GM19025 (cell line): Measurements from ENCODE around the gene SGSM2.

Source experiments
- ATAC-seq: cut with Tn5 transposase; IDR thresholded peaks from one replicate; pipeline ENCODE4 v1.9.1; 2021; ENCODE audit warnings: mild to moderate bottlenecking, low read depth, moderate library complexity; ENCODE audit not compliant: unreplicated experiment

The SGSM2 gene

GRCh38 chr17:2415081-2415480 is 77.8 kb downstream of the SGSM2 start:
- no peak for ATAC-seq

GRCh38 chr17:2416010-2416734 is 78.9 kb downstream of the SGSM2 start:
- no peak for ATAC-seq

- no peak for ATAC-seq
These were observed 81.3 kb downstream of the SGSM2 start for GRCh38 chr17:2418572-2418971.

DNA sequence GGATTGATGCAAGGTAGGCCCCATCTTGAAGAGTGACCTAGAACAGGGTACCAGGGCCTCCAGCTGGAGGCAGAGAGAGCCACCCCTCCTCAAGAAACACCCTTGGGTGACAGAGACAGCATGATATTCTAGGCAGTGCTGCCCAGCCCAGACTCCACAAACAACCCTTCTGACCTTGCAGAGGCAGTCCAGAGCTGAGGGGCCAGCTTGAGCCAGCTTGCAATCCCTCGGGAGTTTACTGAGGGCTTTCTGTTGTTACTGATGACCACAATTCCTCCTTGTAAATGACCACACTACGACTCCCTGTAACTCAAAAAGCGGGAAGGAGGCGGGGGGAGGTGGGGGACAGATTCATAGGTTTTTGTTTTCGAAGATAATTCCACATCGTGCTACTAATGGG is 82.2 kb downstream of the SGSM2 start:
- ATAC-seq: no peak

DNA sequence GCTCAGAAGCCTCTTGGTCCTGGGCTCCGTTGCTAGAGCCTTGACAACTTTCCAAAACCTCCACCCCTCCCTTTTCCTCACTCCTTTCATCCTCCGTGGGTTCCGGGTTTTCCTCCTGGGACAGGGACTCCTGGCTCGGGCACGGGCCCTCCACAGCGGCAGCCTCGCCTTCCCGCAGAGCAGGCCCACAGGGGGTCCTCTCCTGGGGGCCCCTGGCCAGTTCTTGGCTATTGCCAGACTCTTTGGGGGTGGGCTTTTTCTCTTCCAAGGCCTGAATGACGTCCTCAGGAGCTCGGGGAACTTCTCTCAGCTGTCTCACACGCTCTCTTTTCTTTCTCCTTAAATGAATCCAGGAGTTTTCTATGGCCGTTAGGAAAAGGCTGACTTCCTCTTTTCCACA is 82.9 kb downstream of the SGSM2 start:
- ATAC-seq: no peak

DNA sequence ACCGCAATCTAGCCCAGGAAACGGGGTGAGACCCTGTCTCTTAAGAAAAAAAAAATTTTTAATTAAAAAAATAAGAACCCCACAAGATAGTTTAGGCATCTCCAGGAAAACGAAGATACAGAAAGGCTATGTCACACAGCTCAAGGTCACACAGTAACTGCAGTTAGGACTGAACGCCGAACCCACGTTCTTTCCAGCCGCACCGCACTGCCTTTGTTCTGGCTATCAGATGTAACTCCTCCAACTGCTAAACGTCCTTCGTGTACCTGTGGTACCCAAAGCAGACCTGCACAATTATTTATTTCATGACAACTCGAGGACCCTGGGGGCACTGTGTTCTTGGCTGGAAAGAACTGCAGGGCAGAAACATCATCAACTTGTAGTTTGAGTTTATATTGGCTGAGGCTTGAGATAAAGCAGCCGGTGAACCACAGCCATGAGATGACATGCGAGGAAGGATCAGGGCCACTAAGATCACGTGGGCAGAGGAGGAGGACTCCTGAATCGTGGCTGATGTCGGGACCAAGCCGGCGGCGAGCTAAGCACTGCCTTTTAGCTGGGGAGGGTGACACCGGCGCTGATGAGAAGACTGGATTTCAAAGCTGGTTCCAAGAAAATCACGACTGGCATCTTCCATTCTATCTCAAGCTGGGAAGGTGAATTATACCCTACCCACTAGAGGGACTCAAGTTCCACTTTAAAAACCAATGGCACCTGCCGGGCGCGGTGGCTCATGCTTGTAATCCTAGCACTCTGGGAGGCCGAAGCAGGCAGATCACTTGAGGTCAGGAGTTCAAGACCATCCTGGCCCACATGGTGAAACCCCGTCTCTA is 84.2 kb downstream of the SGSM2 start:
- ATAC-seq: no peak

DNA sequence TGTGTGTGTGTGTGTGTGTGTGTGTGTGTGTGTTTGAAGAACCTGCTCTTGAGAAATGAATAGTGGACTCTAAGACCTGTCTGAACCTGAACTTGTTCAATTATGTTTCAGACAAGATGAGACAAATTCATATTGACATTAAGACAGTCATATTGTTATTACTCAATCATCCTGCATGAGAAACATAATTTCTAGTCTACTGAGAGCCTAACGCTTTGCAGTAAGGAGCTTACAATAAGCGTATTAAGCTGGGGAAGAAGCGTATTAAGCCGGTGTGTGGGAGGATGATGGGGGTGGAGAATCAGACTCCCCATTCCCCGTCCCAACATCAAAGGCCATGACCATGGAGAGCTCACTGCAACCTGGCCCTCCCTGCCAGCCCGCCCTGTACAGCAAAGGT is 86.0 kb downstream of the SGSM2 start:
- no peak for ATAC-seq

DNA sequence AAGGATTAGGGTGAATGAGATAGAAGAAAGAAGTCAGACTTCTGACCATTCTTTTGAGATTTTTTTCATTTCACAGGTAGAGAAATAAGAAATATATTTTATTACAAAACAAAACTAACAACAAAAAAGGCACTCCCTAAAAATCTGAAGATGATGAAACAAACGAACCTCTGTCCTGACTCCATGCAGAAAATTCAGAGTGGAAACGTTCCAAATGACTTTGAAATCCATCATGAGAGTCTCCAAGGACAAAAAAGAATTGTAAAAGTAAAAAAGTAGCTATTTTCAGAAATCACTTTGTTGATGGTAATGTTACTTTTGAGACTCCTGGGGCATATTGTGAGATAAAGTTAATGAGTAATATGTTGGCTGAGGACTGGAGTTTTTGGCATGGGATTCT is 89.9 kb downstream of the SGSM2 start:
- ATAC-seq: no peak

GRCh38 chr17:2427910-2428309 is 90.6 kb downstream of the SGSM2 start:
- no peak for ATAC-seq
